GM19397 (cell line): Measurements from ENCODE around the gene ACVRL1.

Experiments
- ATAC-seq: cut with Tn5 transposase; IDR thresholded peaks from one replicate; pipeline ENCODE4 v1.9.1; 2021; ENCODE audit warnings: mild to moderate bottlenecking, moderate library complexity; ENCODE audit not compliant: unreplicated experiment

Gene ACVRL1

DNA sequence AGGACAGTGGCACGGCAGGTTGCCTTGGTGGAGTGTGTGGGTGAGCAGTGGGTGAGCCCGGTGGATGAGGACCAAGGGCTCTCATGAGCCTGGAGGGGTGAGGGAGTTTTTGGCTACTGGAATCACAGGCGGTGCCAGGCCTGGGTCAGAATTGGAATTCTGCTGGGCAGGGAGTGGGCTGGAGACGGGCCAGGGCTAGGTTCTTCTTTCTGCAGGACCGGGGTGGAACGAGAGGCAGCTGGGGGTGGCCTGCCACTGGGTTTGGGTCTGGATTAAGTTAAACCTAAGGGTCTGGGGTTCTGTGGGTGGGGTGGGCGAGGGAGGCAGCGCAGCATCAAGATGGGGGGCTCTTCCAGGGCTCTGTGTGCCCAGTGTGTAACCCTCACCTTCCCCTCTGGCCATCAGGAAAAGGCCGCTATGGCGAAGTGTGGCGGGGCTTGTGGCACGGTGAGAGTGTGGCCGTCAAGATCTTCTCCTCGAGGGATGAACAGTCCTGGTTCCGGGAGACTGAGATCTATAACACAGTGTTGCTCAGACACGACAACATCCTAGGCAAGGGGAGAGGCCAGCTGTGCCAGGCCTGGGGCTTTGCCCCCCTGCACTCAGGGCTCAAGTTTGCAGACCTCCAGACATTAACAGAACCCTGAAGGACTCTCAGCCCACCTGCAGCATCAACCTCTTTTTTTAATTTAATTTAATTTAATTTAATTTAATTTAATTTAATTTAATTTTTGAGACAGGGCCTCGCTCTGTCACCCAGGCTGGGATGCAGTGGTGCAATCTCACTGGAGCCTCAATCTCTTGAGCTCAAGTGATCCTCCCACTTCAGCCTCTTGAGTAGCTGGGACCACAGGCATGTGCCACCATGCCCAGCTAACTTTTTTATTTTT lies 7.0 kb downstream of the ACVRL1 start:
- ATAC-seq = no peak

GRCh38 chr12:51915003-51915625 lies 7.8 kb downstream of the ACVRL1 start:
- no peak for ATAC-seq

GRCh38 chr12:51915951-51916350 lies 8.6 kb downstream of the ACVRL1 start:
- no peak for ATAC-seq

- ATAC-seq = no peak
These were observed 9.8 kb downstream of the ACVRL1 start for GRCh38 chr12:51917041-51917590.

DNA sequence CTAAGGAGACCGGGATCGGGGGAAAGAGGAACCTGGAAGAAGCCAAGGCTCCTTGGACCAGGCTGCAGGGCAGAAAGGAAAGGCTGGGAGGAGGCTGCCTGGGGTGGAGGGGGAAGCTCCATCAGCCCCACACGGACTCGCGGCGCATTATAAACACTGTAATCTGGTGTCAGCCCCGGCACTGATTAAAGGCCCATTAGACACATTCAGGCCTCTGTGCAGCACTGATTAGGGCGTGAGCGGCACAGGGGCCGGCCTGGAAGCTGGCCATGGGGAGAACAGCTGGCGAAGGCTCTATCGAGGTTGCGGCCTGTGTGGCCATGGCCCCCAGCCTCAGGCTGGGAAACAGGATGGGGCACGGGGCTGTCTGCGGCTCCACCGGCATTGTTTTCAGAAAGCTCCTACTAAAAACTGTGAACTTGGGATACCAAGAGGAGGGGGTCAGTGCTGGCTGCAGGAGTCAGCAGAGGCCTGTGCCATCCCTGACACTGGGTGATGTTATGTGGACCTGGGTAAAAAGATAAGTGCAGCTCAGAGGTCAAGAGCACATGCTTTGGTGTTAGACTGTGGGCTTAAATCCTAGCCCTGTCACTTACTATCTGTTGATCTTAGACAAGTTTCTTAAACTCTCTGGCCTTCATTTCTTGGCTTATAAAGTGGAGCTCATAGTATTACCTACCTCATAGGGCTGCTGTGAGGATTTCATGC lies 10.6 kb downstream of the ACVRL1 start:
- no peak for ATAC-seq

- no peak for ATAC-seq
These were observed 12.7 kb downstream of the ACVRL1 start for GRCh38 chr12:51920046-51920445.

- no peak for ATAC-seq
These were observed 13.9 kb downstream of the ACVRL1 start for GRCh38 chr12:51921017-51921725.

- ATAC-seq = no peak
These were observed 14.8 kb downstream of the ACVRL1 start for GRCh38 chr12:51922146-51922545.

GRCh38 chr12:51922762-51923505 lies 15.6 kb downstream of the ACVRL1 start:
- ATAC-seq = no peak

- no peak for ATAC-seq
These were observed 16.4 kb downstream of the ACVRL1 start for GRCh38 chr12:51923506-51924365.

DNA sequence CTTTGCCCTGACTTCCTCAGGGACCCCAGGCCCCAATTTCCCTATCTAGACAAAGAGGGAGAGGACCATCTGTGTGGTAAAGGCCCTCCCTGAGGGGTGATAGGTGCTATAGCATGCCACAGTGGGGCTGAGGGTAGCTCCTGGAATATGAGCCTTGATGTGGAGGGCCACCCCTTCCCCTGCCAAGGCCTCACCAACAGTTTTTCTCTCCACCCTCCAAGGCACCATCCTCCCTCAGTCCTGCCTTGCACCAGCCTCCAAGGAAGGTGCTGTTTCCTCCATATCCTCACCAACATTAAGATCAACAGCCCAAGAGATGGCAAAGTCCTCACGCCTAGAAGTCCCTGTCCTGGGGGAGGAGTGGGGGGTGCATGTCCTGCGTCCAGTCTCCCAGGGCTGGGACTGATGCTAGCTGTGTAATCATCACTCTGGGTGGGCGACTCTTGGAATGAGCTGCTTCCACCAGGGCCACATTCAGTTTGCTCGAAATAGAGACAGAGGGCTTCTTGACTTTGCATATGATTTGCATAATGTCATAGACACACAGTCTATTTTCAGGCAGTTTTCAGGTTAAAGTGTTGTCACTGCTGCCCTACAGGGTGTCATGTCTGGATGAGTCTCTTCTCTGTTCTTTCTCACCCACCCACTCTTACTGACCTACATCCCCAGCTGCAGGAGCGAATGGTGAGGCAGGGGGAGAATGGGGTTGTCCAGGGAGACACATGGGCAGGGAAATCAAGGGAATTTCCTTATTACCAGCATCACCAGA lies 17.4 kb downstream of the ACVRL1 start:
- ATAC-seq = no peak

GRCh38 chr12:51925346-51926063 lies 18.2 kb downstream of the ACVRL1 start:
- ATAC-seq = no peak

DNA sequence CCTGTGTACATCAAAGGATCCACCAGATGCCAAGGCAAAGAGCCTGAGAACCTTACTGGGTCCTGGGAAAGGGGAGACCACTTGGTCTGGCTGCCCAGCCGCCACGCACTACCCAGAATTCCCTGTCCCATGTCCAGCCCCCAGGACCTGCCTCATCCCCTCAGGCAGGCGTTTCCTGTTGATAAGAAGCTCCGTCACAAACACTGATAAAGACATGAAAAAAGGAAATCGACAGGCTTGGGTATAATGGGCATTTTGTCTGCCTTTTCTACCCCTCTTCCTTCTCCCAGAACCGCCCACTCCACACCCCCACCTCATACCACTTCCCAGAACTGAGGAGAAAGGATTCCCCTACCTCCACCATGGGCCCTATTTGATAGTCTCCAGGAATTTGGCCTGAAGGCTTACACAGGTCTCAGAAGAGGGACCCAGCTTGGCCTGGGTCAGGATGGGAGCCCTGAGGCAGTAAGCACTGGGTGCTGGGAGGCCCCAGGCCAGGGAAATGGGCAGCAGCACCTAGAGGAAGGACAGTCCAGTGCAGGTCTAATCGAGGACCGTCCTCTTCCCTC lies 18.8 kb downstream of the ACVRL1 start:
- ATAC-seq = no peak

- no peak for ATAC-seq
These were observed 19.4 kb downstream of the ACVRL1 start for GRCh38 chr12:51926718-51927117.

GRCh38 chr12:51932218-51933076 lies 25.1 kb downstream of the ACVRL1 start:
- no peak for ATAC-seq

DNA sequence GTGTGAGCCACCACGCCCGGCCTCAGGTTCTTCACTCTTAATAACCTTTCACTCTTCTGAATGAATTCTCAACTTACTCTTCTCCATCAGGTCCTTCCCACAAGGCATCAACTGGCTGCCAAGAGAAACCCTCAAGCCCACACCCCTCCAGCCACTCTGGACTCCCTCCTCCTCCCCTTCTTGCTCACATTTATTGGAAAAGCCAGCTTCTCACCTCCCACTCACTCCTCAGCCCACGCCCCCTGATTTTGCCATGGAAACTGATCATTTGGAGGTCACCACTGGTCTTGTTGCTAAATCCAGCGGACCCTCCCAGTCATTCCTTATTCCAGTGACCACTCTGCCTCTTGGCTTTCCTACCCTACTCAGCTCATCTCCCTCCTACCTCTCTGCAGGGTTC lies 26.8 kb downstream of the ACVRL1 start:
- no peak for ATAC-seq

DNA sequence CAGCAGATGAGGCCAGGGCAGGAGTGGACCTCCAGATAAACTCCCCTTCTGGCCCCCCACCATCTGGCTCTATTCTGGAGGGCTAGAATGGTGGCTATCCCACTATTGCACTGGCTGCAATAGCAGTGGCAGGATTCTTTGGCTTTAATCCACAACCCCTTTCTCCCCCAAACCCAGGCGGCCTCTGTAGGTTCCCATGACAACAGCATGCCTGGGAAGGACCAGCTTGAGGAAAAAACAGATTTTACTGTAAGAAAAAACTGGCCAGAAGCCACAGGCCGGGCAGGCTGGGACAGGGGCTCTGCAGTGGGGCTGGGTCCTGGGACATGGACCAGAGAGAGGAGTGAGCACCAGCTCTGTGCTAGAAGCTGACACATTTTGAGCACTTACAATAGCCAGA lies 30.6 kb downstream of the ACVRL1 start:
- ATAC-seq = no peak
